IMR-90 (cell line): ENCODE data around the gene PTGR3. TPM values are rescaled to one million over a fixed set of nuclear protein-coding genes. Genes with fewer than 3 reads are reported as not detected.

Experiments
- CTCF ChIP-seq: conservative IDR thresholded peaks from 2 replicates; pipeline ENCODE4 v1.5.1; 2012; ENCODE audit warnings: mild to moderate bottlenecking, low read depth, low read length, improper control_type of control experiment
- polyA plus RNA-seq, 3 experiments: library from polyadenylated mRNA; depleted of rRNA; stranded (reverse); fragments of >200 nt; gene quantifications; 2 replicates each; pipeline ENCODE4 v1.2.3, GENCODE V29; 2012; ENCODE audit warnings: low replicate concordance in 1 of 3
- total RNA-seq: library from RNA; depleted of rRNA; stranded (reverse); fragments of >200 nt; gene quantifications from 2 replicates; pipeline ENCODE4 v1.2.3, GENCODE V29; 2012

Gene PTGR3
- total and polyA plus RNA-seq, 2 of the 4 experiments (the other 2 are of a cell fraction): 16.1 to 26.4 TPM

GRCh38 chr18:75211002-75211621 lies 2.2 kb upstream of the PTGR3 start (continued):
- no peak for TF ChIP-seq CTCF
